Right atrium auricular region (tissue), 2 donors: ENCODE results near the gene STING1. TPM values are rescaled to one million over a fixed set of nuclear protein-coding genes. Genes with fewer than 3 reads are reported as not detected.

Experiments used
- DNase-seq: peaks from one replicate; pipeline ENCODE4 v3.0.0-alpha.2; 2019; ENCODE audit warnings: low spot score
- H3K27ac ChIP-seq, 2 donors: fragments of 200-600 bp; sonication (generic); 1 replicate in 1 of 2; 2 replicates in 1 of 2; pipeline ENCODE4 v1.5.1; 2016 to 2019
- H3K27me3 ChIP-seq, 2 donors: fragments of 200-600 bp; sonication (generic); one replicate each; pipeline versions ENCODE4 v1.5.1 to v1.6.0; 2017 to 2019
- H3K36me3 ChIP-seq: fragments of 200-600 bp; sonication (generic); one replicate; pipeline ENCODE4 v1.5.1; 2016
- H3K4me1 ChIP-seq, 2 donors: fragments of 200-600 bp; sonication (generic); one replicate each; pipeline versions ENCODE4 v1.5.1 to v1.6.0; 2017 to 2019
- H3K4me3 ChIP-seq, 2 donors: fragments of 200-600 bp; sonication (generic); 1 replicate in 1 of 2; 2 replicates in 1 of 2; pipeline ENCODE4 v1.5.1; 2017 to 2019; ENCODE audit warnings: mild to moderate bottlenecking in 1 of 2, moderate library complexity in 1 of 2
- H3K9me3 ChIP-seq, 2 donors: fragments of 200-600 bp; sonication (generic); one replicate each; pipeline ENCODE4 v1.5.1; 2019
- CTCF ChIP-seq, 2 donors: fragments of 200-600 bp; sonication (generic); IDR thresholded peaks; one replicate each; pipeline ENCODE4 v1.5.1; 2019; ENCODE audit warnings: antibody characterized with exemption in 2 of 2
- total RNA-seq, 2 donors: library from RNA; depleted of rRNA; stranded (reverse); fragments of >200 nt; gene quantifications; one replicate each; pipeline ENCODE4 v1.1.0, GENCODE V29; 2016

STING1 gene
- total RNA-seq, 2 donors from 2014 or later = 80.0 to 123 TPM

- no peak overlapping the region for H3K4me3 ChIP-seq
- no peak overlapping the region for H3K27ac ChIP-seq
- TF ChIP-seq CTCF (IDR thresholded peaks at IDR 0.05) = no peak
- H3K4me1 ChIP-seq = peaks cover 0 to 13% of the 10 kb centered on the region in 2 donors
- no peaks in the 10 kb centered on the region for H3K27me3 ChIP-seq
- H3K36me3 ChIP-seq = peaks cover 28% of the 10 kb centered on the region
- DNase-seq = no peak
- H3K9me3 ChIP-seq = no peaks in the 10 kb centered on the region
These were observed 46.9 kb downstream of the STING1 start for GRCh38 chr5:139435676-139436075.

- no peak for DNase-seq
- no peak overlapping the region for H3K4me3 ChIP-seq
- H3K27ac ChIP-seq = no peak overlapping the region
- no peaks in the 10 kb centered on the region for H3K4me1 ChIP-seq
- peaks cover 43% of the 10 kb centered on the region for H3K36me3 ChIP-seq
- no peaks in the 10 kb centered on the region for H3K27me3 ChIP-seq
- no peaks in the 10 kb centered on the region for H3K9me3 ChIP-seq
- no peak for TF ChIP-seq CTCF (IDR thresholded peaks at IDR 0.05)
These were observed 50.9 kb downstream of the STING1 start for GRCh38 chr5:139431706-139432105.

GRCh38 chr5:139430015-139430414 is 52.5 kb downstream of the STING1 start:
- Histone ChIP-seq H3K4me1 (no peaks in the 10 kb centered on the region), H3K27ac (no peak overlapping the region), H3K4me3 (no peak overlapping the region), H3K9me3 (no peaks in the 10 kb centered on the region), H3K36me3 (peaks cover 45% of the 10 kb centered on the region), H3K27me3 (no peaks in the 10 kb centered on the region)
- no peak for DNase-seq
- no peak for TF ChIP-seq CTCF (IDR thresholded peaks at IDR 0.05)

GRCh38 chr5:139426203-139426885 is 56.2 kb downstream of the STING1 start:
- no peak for DNase-seq
- Histone ChIP-seq H3K27ac (no peak overlapping the region), H3K9me3 (no peaks in the 10 kb centered on the region), H3K27me3 (no peaks in the 10 kb centered on the region), H3K4me3 (no peak overlapping the region), H3K4me1 (no peaks in the 10 kb centered on the region), H3K36me3 (peaks cover 45% of the 10 kb centered on the region)
- no peak for TF ChIP-seq CTCF (IDR thresholded peaks at IDR 0.05)

Other genes starting within 250 kb of the STING1 start
- gene MATR3, start 189.0 kb downstream of the STING1 start, total RNA-seq = 100 to 1,000 TPM; 131 to 159 TPM
- 100 to 1,000 TPM in 1 of 2 donors, 10 to 100 TPM in 1; 97.6 to 156 TPM for gene PAIP2, start 140.9 kb downstream of the STING1 start, total RNA-seq
- gene SLC23A1, start 99.5 kb downstream of the STING1 start, total RNA-seq = not detected
- 1 to 10 TPM in 1 of 2 donors, under 1 TPM in 1; 0.70 to 1.3 TPM for gene MZB1, start 92.8 kb downstream of the STING1 start, total RNA-seq
- gene PROB1, start 87.7 kb downstream of the STING1 start, total RNA-seq = 10 to 100 TPM; 15.8 to 28.6 TPM
- gene SPATA24, start 78.7 kb downstream of the STING1 start, total RNA-seq = 10 to 100 TPM in 1 of 2 donors, 1 to 10 TPM in 1; 9.5 to 29.7 TPM
- 1 to 10 TPM; 5.9 to 8.5 TPM for gene DNAJC18, start 43.2 kb downstream of the STING1 start, total RNA-seq
- gene ECSCR, start 20.0 kb downstream of the STING1 start, total RNA-seq = 10 to 100 TPM; 30.1 to 35.4 TPM
- gene SMIM33, start 11.8 kb downstream of the STING1 start, total RNA-seq = not detected
- gene UBE2D2, start 78.6 kb upstream of the STING1 start, total RNA-seq = 10 to 100 TPM; 54.3 to 73.6 TPM
- 10 to 100 TPM; 57.9 to 59.5 TPM for gene CXXC5, start 165.6 kb upstream of the STING1 start, total RNA-seq